C4-2B (cell line): Measurements from ENCODE around the gene KLRK1.
"Not testable (repeated sequence)": the region's sequence is repeated elsewhere in the genome, so short reads cannot be mapped to it uniquely, and the experiment has no call there.

Source experiments
- H3K27ac ChIP-seq: fragments of 450-650 bp; 2 replicates; pipeline ENCODE4 v1.5.1; 2017
- ZFX ChIP-seq: fragments of 450-650 bp; IDR thresholded peaks from 2 replicates; pipeline ENCODE4 v1.6.1; 2017
- TF ChIP-seq, protein P1 (sequence below): fragments of 450-650 bp; conservative IDR thresholded peaks from 2 replicates; pipeline ENCODE4 v1.5.1; 2017; ENCODE audit warnings: mild to moderate bottlenecking

Gene KLRK1

DNA sequence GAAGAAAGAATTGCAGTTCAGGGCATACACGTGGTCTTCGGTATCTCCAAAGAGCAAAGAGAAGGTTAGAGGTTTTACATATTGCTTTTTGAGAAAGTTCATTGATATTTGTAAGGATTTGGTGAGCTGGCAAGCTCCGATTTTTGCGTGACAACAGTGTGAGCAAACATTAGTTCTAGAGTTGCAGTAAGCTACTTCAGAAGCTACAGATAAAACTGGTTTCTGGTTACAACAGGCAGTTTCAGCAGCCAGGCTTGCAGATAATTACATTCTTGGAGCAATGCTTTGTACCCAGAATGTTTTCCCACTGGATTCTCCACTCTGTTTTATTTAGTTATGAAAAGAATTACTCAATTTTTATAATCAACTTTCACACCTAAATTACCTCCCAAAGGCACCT, 28.2 kb downstream of the KLRK1 start:
- TF ChIP-seq, protein P1, sequence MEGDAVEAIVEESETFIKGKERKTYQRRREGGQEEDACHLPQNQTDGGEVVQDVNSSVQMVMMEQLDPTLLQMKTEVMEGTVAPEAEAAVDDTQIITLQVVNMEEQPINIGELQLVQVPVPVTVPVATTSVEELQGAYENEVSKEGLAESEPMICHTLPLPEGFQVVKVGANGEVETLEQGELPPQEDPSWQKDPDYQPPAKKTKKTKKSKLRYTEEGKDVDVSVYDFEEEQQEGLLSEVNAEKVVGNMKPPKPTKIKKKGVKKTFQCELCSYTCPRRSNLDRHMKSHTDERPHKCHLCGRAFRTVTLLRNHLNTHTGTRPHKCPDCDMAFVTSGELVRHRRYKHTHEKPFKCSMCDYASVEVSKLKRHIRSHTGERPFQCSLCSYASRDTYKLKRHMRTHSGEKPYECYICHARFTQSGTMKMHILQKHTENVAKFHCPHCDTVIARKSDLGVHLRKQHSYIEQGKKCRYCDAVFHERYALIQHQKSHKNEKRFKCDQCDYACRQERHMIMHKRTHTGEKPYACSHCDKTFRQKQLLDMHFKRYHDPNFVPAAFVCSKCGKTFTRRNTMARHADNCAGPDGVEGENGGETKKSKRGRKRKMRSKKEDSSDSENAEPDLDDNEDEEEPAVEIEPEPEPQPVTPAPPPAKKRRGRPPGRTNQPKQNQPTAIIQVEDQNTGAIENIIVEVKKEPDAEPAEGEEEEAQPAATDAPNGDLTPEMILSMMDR, result no peak
- TF ChIP-seq ZFX, result no peak
- H3K27ac ChIP-seq, result peak overlapping the region; percentile 74

DNA sequence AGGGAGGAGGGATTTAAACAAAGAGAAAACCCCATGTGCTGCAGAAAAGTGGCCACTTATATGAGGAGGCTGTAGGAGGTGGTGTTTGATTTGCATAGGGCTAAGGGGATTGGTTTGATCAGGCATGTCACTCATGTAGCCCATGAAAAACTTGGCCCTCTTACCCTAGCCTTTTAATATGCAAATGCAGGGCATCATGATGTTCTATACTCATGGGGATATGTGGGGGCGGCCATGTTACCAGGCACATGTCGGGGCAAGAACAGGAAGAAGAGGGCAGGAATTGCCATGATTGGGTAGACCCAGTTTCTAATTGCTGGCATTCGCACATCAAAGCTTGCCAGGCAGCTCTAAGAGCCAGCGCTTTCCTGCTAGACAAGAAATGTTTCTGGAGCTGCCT, 28.8 kb downstream of the KLRK1 start:
- no peak for TF ChIP-seq ZFX
- TF ChIP-seq, protein P1, result no peak

GRCh38 chr12:10358969-10359368, 30.9 kb downstream of the KLRK1 start:
- TF ChIP-seq ZFX, result no peak
- TF ChIP-seq, protein P1, result no peak
- H3K27ac ChIP-seq, result no peak overlapping the region

More for the DNA sequence above, 28.8 kb downstream of the KLRK1 start:
- peak overlapping the region; percentile 74 for H3K27ac ChIP-seq

DNA sequence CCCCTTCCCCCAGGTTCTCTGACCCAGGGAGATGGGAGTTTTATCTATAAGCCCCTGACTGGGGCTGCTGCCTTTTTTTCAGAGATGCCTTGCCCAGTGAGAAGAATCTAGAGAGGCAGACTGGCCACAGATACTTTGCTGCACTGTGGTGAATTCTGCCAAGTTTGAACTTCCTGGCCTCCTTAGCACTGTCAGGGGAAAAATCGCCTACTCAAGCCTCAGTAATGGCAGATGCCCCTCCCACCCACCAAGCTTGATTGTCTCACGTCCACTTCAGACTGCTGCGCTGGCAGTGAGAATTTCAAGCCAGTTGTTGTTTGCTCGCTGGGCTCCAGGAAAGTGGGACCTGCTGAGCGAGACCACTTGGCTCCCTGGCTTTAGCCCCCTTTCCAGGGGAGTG, 31.7 kb downstream of the KLRK1 start:
- TF ChIP-seq, protein P1, result no peak
- TF ChIP-seq ZFX, result no peak
- no peak overlapping the region for H3K27ac ChIP-seq

- no peak overlapping the region for H3K27ac ChIP-seq
- no peak for TF ChIP-seq ZFX
- TF ChIP-seq, protein P1, result no peak
These were observed 35.3 kb downstream of the KLRK1 start for GRCh38 chr12:10354502-10354901.

GRCh38 chr12:10354071-10354470, 35.8 kb downstream of the KLRK1 start:
- TF ChIP-seq, protein P1, result no peak
- TF ChIP-seq ZFX, result no peak
- H3K27ac ChIP-seq, result no peak overlapping the region

DNA sequence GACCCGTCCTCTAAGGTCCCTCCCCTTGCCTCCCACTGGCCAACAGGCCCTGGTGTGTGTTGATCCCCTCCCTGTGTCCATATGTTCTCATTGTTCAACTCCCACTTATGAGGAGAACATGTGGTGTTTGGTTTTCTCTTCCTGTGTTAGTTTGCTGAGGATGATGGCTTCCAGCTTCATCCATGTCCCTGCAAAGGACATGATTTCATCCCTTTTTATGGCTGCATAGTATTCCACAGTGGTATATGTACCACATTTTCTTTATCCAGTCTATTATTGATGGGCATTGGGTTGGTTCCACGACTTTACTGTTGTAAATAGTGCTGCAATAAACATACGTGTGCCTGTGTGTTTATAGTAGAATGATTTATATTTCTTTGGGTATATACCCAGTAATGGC, 38.4 kb downstream of the KLRK1 start:
- not testable (repeated sequence) for H3K27ac ChIP-seq

GRCh38 chr12:10341892-10342509, 47.8 kb downstream of the KLRK1 start:
- no peak overlapping the region for H3K27ac ChIP-seq
- TF ChIP-seq, protein P1, result no peak
- TF ChIP-seq ZFX, result no peak

- H3K27ac ChIP-seq, result not testable (repeated sequence)
These were observed 48.9 kb downstream of the KLRK1 start for GRCh38 chr12:10340946-10341345.
